CD1c-positive myeloid dendritic cell (primary cell): Measurements from ENCODE around the gene LRRC46.

ENCODE experiments used
- DNase-seq: peaks from one replicate; pipeline ENCODE4 v3.0.0-alpha.2; 2016; ENCODE audit errors: extremely low spot score

Gene LRRC46

DNA sequence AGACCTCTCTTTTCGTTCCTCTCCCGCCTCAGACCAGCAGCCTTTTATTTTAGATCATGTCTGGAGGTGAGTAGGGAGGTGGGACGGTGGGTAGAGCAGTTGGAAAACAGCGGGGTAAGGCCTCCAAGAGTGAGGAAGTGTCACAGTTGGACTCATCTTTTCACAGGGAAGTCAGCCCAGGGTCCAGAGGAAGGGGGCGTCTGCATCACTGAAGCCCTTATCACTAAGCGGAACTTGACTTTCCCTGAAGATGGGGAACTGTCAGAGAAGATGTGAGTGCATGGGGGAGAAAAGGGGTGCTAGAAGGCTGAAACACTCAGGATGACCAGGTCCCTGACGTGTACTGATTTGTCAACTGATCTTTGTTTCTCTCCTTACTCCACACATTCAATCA, 461 bp downstream of the LRRC46 start:
- peak; percentile 90 for DNase-seq

DNA sequence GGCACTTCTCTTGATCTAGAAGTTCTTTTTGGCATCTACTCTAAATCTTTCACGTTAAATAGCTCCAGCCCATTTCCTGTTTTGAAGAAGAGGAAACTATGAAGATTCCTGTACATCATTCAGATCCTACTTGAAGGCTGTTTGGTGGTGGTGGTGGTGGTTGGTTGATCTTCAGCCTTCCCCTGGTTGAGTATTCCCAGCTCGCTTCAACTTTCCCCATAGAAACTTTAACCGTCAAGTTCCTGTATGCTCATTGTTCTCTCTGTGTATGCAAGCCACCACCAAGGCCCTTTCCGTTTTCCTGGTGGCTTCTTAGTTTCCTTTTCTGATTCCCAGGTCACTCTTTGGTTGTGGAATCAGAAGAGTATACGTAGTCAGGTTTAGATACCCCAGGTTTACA, 3.3 kb downstream of the LRRC46 start:
- DNase-seq = peak; percentile 26

DNA sequence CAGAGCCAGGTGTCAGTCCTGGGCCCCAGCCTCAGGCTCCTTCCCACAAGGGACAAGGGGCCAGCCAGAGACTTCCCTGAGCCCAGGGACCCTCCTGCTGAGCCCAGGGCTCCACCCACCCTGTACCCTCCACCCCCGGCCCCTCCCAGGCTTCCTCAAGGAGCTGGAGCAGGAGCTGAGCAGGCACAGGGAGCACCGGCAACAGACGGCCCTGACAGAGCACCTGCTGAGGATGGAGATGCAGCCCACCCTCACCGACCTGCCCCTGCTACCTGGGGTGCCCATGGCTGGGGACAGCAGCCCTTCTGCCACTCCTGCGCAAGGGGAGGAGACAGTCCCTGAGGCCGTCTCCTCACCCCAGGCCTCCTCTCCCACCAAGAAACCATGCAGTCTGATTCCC, 5.1 kb downstream of the LRRC46 start:
- DNase-seq = no peak

DNA sequence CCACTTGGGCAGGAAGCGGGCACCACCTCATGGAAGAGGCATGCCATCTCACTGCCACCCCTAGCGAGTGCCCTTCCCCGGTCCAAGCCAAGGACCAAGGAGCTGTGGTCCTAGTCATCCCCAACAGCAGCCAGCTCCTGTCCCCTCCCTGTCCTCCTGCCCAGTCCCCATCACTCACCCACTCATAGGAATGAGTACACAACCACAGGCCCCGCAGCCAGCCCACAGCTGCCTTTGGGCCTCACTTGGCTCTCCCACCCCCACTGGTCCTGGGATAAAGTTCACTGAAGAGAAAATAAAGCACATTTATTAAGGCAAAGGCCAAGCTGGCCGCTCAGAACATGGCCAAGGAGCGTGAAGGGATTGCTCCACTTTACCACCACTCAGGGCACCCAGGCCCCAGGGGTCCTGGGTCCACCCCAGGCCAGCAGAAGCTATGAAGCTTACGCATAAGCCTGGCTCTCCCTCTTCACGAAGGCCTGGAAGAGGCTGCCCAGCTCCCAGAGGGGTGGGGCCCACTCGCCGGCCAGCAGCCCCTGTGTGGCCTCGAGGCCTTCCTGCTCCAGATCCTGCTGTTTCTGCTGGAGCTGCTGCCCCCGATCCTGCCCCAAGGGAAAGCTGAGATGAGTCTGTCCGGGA, 6.0 kb downstream of the LRRC46 start:
- no peak for DNase-seq

DNA sequence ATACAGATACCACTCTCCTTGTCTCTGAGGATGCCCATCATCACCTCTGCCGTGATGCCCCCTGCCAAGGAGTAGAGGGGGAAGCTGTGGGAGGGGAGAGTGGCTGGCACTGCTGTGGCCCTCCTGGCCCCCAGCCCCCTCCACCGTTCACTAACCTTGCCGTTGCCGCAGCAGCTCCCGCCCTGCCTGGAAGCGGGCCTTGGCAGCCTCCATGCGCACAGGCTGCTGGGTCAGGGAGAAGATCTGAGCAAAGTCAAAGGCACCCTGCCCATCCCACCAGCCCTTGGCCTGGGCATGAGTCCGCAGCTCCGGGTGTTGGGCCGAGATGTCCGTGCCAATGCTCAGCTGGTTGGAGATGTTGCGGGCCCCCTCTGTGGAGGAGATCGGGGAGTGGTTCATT, 7.2 kb downstream of the LRRC46 start:
- no peak for DNase-seq

DNA sequence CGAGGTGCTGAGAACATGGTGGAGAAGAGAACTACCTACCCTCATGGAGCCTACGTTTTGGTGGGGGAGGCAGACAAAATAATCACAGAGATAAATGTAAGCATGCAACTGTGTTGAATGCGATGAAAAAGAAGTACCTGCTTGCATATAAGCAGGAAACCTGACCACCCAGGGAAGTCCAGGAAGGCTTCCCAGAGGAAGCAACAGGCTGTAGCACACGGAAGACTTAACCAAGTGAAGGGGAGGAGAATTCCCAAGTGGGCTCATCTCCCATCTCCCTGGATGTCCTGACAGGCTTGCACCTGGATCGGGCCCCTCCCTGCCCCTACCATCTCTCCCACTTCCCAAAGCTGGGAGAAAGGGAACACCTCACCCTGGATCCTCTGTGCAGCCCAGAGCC, 7.6 kb downstream of the LRRC46 start:
- no peak for DNase-seq

DNA sequence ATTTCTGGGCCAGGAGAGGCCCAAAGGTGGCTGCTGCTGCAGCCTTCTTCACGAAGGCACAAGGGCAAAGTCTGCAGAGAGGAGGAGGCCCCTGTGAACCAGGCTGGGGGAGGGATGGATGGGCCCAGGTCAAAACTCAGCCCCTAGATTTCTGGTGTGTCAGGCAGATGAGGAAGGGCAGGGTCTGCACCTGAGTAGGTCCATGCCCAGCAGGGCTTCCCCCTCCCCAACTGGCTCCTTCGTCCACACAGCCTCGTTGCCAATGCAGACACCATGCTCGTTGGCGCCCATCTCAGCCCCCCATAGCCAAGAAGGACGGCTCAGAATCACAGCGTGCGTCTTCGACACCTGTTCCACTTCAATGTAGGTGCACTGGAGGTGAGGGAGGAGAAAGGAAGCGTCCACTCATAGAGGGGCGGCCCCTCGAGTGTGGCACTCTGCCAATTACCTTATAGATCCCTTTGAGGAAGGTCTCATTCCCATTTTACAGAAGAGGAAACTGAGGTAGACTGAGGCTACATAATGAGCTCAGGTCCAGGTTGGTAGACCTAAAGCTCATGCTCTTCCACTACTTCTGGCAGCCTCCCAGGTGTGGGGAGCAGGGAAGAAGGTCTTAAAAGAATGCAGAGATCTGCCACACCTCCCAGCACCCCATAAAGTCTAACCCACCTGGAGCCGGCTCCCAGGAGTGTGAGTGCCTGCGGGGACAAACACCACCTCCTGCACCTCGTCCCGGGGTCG, 8.7 kb downstream of the LRRC46 start:
- DNase-seq = no peak

DNA sequence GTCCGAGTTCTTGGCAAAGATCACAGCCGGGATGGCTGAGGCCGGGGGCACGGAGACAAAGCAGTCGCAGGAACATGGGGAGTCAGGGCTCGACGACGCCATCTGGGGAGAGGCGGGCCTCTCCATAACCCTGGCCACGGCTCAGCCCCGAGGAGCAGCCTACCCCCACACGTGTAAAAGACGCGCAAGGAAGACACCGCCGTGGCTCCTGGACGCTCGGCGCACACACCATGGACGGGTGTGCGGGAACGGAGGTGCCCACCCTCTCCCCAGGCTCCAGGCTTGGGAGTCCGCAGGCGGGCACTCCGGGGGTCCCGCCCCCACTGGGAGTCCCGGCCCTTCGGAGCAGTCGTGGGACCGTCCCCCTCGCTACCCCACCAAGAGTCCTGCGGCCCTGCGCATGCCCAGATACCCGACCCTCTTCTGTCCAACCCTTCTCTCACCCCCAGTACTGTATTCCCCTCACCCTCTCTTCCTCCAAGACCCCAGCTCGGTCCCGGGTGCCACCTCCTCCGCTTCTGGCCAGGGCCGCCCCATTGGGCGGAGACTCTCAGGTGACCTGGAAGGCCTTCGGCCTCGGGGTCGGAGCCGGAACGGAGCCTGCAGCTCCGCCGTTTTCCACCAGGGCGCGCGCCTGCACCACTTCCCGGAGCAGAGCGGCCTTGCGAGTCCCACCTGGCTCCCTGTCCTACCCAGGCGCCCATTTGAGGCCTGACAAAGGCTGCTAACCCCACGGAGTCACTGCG, 9.4 kb downstream of the LRRC46 start, which contains the start of gene SCRN2:
SCRN2 (minus strand) TSS at position 532 of the 746 bp plus-strand sequence; CDS start at position 102, 430 bp downstream.
- DNase-seq = peak; percentile 89

DNA sequence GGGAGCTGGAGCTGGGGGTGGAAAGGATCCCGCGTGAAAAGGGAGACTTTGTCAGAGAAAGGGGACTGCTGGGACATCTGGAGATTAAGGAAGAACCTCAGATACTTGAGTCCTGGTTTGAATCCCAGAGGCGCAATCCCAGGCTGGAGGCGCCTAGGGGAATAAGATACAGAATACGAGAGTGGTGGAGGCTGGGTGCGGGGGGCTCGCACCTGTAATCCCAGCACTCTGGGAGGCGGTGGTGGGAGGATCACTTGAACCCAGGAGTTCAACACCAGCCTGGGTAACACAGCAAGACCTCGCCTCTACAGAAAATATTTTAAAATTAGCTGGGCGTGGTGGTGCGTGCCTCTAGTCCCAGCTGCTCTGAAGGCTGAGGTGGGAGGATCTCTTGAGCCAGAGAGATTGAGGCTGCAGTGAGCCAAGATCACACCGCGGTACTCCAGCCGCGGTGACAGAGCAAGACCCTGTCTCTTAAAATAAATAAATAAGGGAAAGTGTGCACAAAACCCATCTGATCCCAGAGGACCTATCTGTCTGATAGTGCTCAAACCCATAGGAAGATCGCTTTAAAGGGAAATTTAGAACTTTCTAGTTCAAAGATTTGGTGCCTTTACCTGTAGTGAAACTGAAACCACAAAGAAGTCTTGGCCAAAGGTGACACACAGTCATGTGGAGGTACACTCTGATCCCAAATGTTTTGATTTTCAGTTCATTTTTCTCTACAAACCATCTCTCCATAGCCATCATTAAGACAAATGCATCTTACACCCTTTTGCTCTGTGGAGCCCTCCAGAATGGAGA, 10.2 kb downstream of the LRRC46 start:
- no peak for DNase-seq

DNA sequence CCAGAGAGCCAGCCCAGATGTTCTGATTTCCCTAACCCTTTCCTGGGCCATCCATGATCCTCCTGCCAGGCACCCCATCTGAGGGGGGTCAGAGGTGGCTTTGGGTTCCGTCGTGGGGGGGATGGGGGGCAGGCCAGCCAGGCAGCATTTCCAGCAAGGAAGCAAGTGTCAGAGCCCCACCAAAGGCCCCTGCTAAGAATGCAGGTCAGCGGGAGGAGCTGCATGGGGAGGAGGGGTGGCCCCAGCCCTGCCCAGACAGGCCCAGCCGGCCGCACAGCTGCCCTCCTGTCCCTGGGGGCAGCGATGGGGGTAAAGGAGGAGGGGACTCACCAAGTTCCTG, 11.9 kb downstream of the LRRC46 start:
- DNase-seq = no peak

DNA sequence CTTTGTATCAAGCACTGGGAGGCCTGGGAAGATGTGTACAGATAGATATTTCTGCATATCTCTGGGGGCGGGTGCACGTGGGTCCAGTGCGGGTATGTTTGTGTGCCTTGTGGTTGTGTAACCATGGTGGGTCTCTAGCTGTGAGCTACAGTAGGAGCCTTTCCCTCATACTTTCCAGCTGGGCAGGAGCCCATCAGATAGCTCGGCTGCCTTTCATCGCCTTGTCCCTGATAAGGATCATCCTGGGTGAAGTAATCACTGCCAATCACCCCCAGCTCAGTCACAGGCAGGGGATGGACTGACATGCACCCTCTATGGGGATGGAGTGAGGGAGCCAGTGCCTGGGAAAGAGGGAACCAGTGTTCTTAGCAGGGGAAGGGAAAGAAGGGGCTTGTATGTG, 12.8 kb downstream of the LRRC46 start:
- DNase-seq = no peak

DNA sequence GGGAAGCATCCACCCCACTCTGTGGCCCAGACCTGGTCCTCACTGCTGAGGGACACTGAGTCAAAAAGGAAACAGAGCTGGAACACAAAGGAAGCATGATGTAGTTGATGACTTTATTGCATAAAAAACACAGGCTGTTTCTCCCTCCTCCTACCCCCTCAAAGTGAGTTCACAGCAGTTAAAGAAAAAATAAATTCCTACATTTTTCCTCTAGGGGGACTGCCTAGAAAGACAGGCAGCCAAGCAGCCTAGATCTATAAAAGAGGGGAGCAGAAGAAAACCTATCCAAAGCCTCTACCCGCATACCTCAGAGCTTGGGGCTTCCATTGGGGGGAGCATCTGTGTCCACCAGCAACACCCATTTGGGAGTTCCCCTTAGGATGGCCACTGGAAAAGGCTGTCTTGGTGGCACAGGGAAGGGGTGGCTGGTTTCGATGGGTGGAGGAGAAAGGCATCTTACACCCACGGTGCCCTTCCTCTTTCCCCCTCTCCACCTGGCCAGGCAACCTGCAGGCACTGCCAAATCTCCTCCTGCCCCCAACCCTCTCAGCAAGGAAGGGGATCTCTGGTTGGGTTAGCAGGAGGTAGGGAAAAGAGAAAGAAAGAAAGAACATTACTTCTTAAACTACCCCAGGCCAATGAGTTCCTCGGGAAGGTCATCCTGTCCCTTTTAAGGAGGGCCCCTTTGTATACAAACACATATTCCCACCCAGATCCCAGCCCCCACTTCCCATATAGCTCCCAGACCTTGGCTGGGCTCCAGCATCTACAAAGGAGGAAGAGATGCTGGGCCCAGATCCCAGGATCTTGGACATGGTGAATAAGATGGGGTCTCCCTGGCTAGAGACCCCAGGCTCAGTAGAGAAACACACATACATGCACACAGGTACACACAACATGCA, 13.6 kb downstream of the LRRC46 start:
- peak; percentile 23 for DNase-seq

DNA sequence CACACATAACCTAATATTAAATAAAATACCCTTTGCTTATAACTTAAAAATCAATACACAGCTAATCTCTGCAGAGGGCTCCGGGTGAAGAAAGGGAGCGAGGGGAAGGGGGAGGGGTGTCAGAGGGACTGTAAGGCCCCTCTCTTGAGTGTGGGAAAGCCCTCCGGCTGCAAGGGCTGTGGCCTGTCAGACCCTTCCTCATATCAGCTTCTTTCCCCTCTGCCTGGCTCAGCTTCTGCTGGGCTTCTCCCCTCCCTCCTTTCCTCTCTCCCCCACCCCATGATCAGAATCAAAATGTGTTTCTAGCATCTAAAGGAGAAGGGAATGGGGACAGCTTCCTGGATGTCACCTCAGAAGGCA, 14.2 kb downstream of the LRRC46 start:
- DNase-seq = no peak

DNA sequence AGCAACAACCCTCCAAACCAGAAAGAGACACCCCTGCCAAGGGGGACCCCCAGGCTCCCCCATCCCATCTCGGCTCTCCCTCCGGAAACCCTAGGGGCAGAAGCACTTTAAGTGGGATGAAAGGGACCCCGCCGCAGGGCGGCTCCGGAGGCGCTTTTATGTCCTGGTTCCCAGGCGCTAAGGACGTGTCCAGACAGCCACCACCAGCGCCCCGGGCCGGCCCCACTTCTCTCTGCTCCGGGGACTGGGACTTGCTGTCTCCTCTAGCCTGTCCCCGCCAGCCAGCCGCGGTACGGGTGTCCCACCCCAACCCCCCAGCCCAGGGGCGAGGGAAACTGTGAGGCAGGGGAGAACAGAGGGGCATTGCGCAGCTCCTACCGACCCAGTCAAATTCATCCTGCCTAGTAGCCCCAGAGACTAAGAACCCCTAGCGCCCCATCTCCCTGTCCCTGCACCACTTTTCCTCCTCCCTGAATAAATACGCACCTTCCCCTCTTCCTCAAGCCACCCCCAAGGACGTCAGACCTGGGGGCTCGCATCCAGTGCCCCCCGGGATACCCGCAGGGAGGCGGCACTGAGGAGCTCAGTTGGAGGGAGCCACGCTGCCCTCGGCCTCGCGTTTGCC, 15.4 kb downstream of the LRRC46 start:
- DNase-seq = no peak

DNA sequence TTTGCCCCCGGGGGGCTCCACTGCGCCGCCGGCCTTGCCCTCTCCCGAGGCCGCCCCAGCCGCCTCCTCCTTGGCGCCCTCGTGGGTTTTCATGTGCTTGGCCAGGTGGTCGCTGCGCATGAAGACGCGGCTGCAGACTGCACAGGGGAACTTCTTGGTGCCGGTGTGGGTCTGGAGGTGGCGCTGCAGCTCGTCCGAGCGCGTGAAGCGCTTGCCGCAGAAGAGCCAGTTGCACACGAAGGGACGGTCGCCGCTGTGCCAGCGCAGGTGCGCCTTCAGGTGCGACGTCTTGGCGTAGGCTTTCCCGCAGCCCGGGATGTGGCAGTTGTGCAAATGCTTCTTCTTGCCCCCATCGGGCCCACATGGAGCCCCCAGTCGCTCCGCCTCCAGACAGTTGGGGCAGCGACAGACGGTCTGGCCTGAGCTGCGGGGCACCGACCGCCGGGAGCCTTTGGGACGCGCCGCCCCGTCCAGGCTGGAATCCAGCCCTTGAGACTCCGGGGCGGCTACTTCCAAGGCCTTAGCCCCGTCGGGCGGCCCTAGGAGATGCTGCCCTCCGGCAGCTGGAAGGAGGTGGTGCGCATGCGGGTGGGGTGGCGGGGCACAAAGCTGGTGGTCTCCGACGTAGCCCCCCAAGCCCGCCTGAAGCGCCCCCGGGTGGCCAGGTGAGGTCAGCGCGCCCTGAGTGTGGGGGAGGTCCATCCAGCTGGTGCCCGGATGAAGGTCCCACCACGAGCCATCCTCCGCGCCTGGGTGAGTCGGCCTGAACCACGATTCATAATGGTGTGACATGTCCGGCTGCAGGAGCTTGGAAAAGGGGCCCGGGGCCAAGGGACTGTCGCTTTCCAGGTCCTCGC, 16.1 kb downstream of the LRRC46 start:
- DNase-seq = peak; percentile 23

DNA sequence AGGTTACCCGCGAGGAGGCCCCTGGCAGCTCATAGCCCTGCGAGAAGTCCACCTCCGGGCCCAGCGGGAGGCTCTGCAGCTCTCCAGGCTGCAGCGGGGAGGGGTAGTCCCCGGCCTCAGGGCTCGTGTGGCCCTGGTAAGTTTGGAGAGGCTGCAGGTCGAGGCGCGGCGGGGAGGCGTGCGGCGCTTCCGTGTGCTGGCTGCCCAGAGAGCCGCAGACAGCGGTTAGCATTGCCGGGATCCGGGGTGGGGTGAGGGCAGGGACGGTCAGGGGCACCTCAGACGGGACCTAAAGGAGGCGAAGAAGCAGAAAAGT, 16.7 kb downstream of the LRRC46 start:
- no peak for DNase-seq

DNA sequence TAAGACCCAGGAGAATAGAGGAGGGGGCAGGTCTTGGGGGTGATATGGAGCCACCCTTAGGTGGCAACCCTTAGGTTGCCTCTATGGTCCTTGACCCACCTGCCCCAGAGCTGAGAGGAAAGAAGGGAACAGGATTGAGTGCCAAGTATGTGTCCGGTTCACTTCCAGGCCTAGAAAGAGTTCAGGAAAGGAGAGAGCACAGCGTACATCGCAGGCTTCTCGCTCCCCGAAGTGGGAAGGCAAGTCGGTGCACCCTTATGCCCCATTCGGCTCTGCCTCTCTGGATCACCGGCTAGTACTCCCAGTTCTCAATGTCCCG, 18.9 kb downstream of the LRRC46 start:
- no peak for DNase-seq

DNA sequence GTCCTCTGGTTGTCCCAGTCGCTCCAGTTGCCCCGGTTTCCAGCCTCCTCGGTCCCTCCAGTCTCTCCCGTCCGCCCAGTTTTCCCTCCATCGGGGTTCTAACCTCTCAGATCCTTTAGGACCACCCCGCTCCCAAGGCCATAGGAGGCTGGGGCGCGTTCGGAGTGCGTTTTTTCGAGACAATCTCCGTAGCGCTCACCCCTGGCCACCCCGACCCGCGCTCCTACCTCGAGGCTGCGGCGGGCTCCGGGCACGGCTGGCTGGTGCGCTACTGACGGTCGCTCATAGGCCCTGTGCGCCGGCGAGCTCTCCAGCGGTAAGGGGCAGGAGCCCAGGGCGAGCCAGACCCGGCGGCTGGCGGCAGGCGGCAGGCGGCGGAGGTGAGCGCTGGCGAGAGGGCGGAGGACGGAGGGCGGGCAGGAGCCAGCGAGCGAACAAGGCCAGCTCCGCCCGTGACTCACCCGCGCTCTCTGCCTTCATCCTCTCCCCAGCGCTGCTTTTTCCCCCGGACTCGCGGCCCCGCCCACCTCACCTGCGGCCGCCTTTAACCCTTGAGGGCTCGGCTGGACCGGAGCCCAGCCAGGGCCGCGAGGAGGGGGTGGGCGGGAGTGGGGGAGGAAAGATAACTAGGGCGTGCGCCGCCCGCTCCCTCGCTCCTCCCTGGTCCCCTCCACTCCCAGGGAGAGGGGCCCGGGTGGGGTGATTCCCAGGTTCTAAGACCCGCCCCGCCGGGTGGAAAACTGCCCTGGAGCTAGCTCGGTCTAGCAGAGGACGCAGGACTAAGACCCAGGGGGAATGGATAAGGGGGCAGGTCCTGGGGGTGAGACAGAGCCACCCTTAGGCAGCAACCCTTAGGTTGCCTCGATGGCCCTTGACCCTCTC, 19.5 kb downstream of the LRRC46 start, which contains the start of gene SP6:
SP6 (minus strand) TSS at position 472 of the 882 bp plus-strand sequence. CDS start 2,734 bp downstream, outside the sequence.
- DNase-seq = peak; percentile 32

DNA sequence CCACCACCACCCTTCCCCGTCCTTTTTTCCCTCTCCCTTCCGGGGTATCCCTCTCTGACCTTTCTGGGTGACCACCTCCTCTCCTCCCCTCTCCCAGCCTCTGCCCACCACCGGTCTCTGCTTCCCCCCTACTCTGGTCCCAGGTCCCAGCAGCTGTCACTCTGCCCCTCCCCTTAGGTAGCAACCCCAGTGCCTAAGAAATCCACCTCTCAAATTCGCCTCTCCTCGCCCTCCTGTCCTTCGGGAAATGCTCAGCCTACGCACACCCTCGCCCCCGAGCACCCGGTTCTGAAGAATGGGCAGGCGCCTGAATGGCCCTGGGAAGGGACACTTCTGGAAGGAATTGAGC, 20.3 kb downstream of the LRRC46 start:
- no peak for DNase-seq
